Measurements from ENCODE around the gene SLC25A45.
"Not testable (repeated sequence)": the region's sequence is repeated elsewhere in the genome, so short reads cannot be mapped to it uniquely, and the experiment has no call there.

SLC25A45 gene

GRCh38 chr11:65413077-65413664 lies 30.7 kb upstream of the SLC25A45 start:
- H3K36me3 ChIP-seq (ENCODE audit: control insufficient read depth in 1 of 2, insufficient read depth in 2 of 2, low read length in 2 of 2), result peaks cover 17 to 42% of the 10 kb centered on the region in 2 donors
- H3K4me3 ChIP-seq (ENCODE audit: low read depth in 1 of 2, low read length in 2 of 2); H3K27me3 ChIP-seq (ENCODE audit: low read depth, low read length); H3K9me3 ChIP-seq (ENCODE audit: control insufficient read depth in 1 of 2, low read length in 2 of 2); H3K27ac ChIP-seq (ENCODE audit: low read length): not testable (repeated sequence)
- peaks cover 22 to 23% of the 10 kb centered on the region in 2 donors for H3K4me1 ChIP-seq (ENCODE audit: control insufficient read depth in 1 of 2, insufficient read depth in 2 of 2, low read length in 2 of 2)

- Histone ChIP-seq H3K27ac (ENCODE audit: low read length) (no peak overlapping the region), H3K4me3 (ENCODE audit: low read depth in 1 of 2, low read length in 2 of 2) (no peak overlapping the region), H3K27me3 (ENCODE audit: low read depth, low read length) (no peaks in the 10 kb centered on the region), H3K4me1 (ENCODE audit: control insufficient read depth in 1 of 2, insufficient read depth in 2 of 2, low read length in 2 of 2) (peaks cover 16 to 18% of the 10 kb centered on the region in 2 donors), H3K36me3 (ENCODE audit: control insufficient read depth in 1 of 2, insufficient read depth in 2 of 2, low read length in 2 of 2) (peaks cover 17 to 46% of the 10 kb centered on the region in 2 donors), H3K9me3 (ENCODE audit: control insufficient read depth in 1 of 2, low read length in 2 of 2) (no peaks in the 10 kb centered on the region)
These were observed 30.0 kb upstream of the SLC25A45 start for GRCh38 chr11:65412271-65413076.

- H3K27ac ChIP-seq (ENCODE audit: low read length), result no peak overlapping the region
- no peaks in the 10 kb centered on the region for H3K9me3 ChIP-seq (ENCODE audit: control insufficient read depth in 1 of 2, low read length in 2 of 2)
- H3K27me3 ChIP-seq (ENCODE audit: low read depth, low read length), result no peaks in the 10 kb centered on the region
- H3K36me3 ChIP-seq (ENCODE audit: control insufficient read depth in 1 of 2, insufficient read depth in 2 of 2, low read length in 2 of 2), result peaks cover 17 to 46% of the 10 kb centered on the region in 2 donors
- H3K4me1 ChIP-seq (ENCODE audit: control insufficient read depth in 1 of 2, insufficient read depth in 2 of 2, low read length in 2 of 2), result peaks cover 8 to 11% of the 10 kb centered on the region in 2 donors
- no peak overlapping the region for H3K4me3 ChIP-seq (ENCODE audit: low read depth in 1 of 2, low read length in 2 of 2)
These were observed 29.2 kb upstream of the SLC25A45 start for GRCh38 chr11:65411681-65412070.

- Histone ChIP-seq H3K27me3 (ENCODE audit: low read depth, low read length) (no peaks in the 10 kb centered on the region), H3K9me3 (ENCODE audit: control insufficient read depth in 1 of 2, low read length in 2 of 2) (no peaks in the 10 kb centered on the region), H3K27ac (ENCODE audit: low read length) (no peak overlapping the region), H3K36me3 (ENCODE audit: control insufficient read depth in 1 of 2, insufficient read depth in 2 of 2, low read length in 2 of 2) (peaks cover 17 to 46% of the 10 kb centered on the region in 2 donors), H3K4me3 (ENCODE audit: low read depth in 1 of 2, low read length in 2 of 2) (no peak overlapping the region), H3K4me1 (ENCODE audit: control insufficient read depth in 1 of 2, insufficient read depth in 2 of 2, low read length in 2 of 2) (peaks cover 4 to 5% of the 10 kb centered on the region in 2 donors)
These were observed 28.7 kb upstream of the SLC25A45 start for GRCh38 chr11:65410936-65411680.

- H3K27me3 ChIP-seq (ENCODE audit: low read depth, low read length), result no peaks in the 10 kb centered on the region
- peaks cover 7 to 48% of the 10 kb centered on the region in 2 donors for H3K36me3 ChIP-seq (ENCODE audit: control insufficient read depth in 1 of 2, insufficient read depth in 2 of 2, low read length in 2 of 2)
- peaks cover 0 to 6% of the 10 kb centered on the region in 2 donors for H3K4me1 ChIP-seq (ENCODE audit: control insufficient read depth in 1 of 2, insufficient read depth in 2 of 2, low read length in 2 of 2)
- H3K27ac ChIP-seq (ENCODE audit: low read length), result no peak overlapping the region
- no peak overlapping the region for H3K4me3 ChIP-seq (ENCODE audit: low read depth in 1 of 2, low read length in 2 of 2)
- H3K9me3 ChIP-seq (ENCODE audit: control insufficient read depth in 1 of 2, low read length in 2 of 2), result no peaks in the 10 kb centered on the region
These were observed 22.3 kb upstream of the SLC25A45 start for GRCh38 chr11:65404638-65405339.

- Histone ChIP-seq H3K36me3 (ENCODE audit: control insufficient read depth in 1 of 2, insufficient read depth in 2 of 2, low read length in 2 of 2) (peaks cover 7 to 48% of the 10 kb centered on the region in 2 donors), H3K27ac (ENCODE audit: low read length) (no peak overlapping the region), H3K4me1 (ENCODE audit: control insufficient read depth in 1 of 2, insufficient read depth in 2 of 2, low read length in 2 of 2) (peaks cover 0 to 6% of the 10 kb centered on the region in 2 donors), H3K27me3 (ENCODE audit: low read depth, low read length) (no peaks in the 10 kb centered on the region), H3K4me3 (ENCODE audit: low read depth in 1 of 2, low read length in 2 of 2) (no peak overlapping the region), H3K9me3 (ENCODE audit: control insufficient read depth in 1 of 2, low read length in 2 of 2) (no peaks in the 10 kb centered on the region)
These were observed 21.8 kb upstream of the SLC25A45 start for GRCh38 chr11:65404210-65404609.

- Histone ChIP-seq H3K4me1 (ENCODE audit: control insufficient read depth in 1 of 2, insufficient read depth in 2 of 2, low read length in 2 of 2) (peaks cover 0 to 6% of the 10 kb centered on the region in 2 donors), H3K27ac (ENCODE audit: low read length) (no peak overlapping the region), H3K9me3 (ENCODE audit: control insufficient read depth in 1 of 2, low read length in 2 of 2) (no peaks in the 10 kb centered on the region), H3K36me3 (ENCODE audit: control insufficient read depth in 1 of 2, insufficient read depth in 2 of 2, low read length in 2 of 2) (peaks cover 4 to 45% of the 10 kb centered on the region in 2 donors), H3K4me3 (ENCODE audit: low read depth in 1 of 2, low read length in 2 of 2) (no peak overlapping the region), H3K27me3 (ENCODE audit: low read depth, low read length) (no peaks in the 10 kb centered on the region)
These were observed 21.2 kb upstream of the SLC25A45 start for GRCh38 chr11:65403607-65404121.

- no peak overlapping the region for H3K4me3 ChIP-seq (ENCODE audit: low read depth in 1 of 2, low read length in 2 of 2)
- no peak overlapping the region for H3K27ac ChIP-seq (ENCODE audit: low read length)
- peaks cover 0 to 6% of the 10 kb centered on the region in 2 donors for H3K4me1 ChIP-seq (ENCODE audit: control insufficient read depth in 1 of 2, insufficient read depth in 2 of 2, low read length in 2 of 2)
- no peaks in the 10 kb centered on the region for H3K27me3 ChIP-seq (ENCODE audit: low read depth, low read length)
- peaks cover 3 to 45% of the 10 kb centered on the region in 2 donors for H3K36me3 ChIP-seq (ENCODE audit: control insufficient read depth in 1 of 2, insufficient read depth in 2 of 2, low read length in 2 of 2)
- H3K9me3 ChIP-seq (ENCODE audit: control insufficient read depth in 1 of 2, low read length in 2 of 2), result no peaks in the 10 kb centered on the region
These were observed 20.3 kb upstream of the SLC25A45 start for GRCh38 chr11:65402790-65403189.

- H3K27ac ChIP-seq (ENCODE audit: low read length), result no peak overlapping the region
- no peaks in the 10 kb centered on the region for H3K9me3 ChIP-seq (ENCODE audit: control insufficient read depth in 1 of 2, low read length in 2 of 2)
- peaks cover 0 to 6% of the 10 kb centered on the region in 2 donors for H3K4me1 ChIP-seq (ENCODE audit: control insufficient read depth in 1 of 2, insufficient read depth in 2 of 2, low read length in 2 of 2)
- no peak overlapping the region for H3K4me3 ChIP-seq (ENCODE audit: low read depth in 1 of 2, low read length in 2 of 2)
- no peaks in the 10 kb centered on the region for H3K27me3 ChIP-seq (ENCODE audit: low read depth, low read length)
- peaks cover 7 to 54% of the 10 kb centered on the region in 2 donors for H3K36me3 ChIP-seq (ENCODE audit: control insufficient read depth in 1 of 2, insufficient read depth in 2 of 2, low read length in 2 of 2)
These were observed 19.4 kb upstream of the SLC25A45 start for GRCh38 chr11:65401803-65402248.

- H3K9me3 ChIP-seq (ENCODE audit: control insufficient read depth in 1 of 2, low read length in 2 of 2), result no peaks in the 10 kb centered on the region
- H3K36me3 ChIP-seq (ENCODE audit: control insufficient read depth in 1 of 2, insufficient read depth in 2 of 2, low read length in 2 of 2), result peaks cover 7 to 60% of the 10 kb centered on the region in 2 donors
- H3K4me3 ChIP-seq (ENCODE audit: low read depth in 1 of 2, low read length in 2 of 2), result no peak overlapping the region
- H3K27ac ChIP-seq (ENCODE audit: low read length), result no peak overlapping the region
- H3K27me3 ChIP-seq (ENCODE audit: low read depth, low read length), result no peaks in the 10 kb centered on the region
- H3K4me1 ChIP-seq (ENCODE audit: control insufficient read depth in 1 of 2, insufficient read depth in 2 of 2, low read length in 2 of 2), result peaks cover 0 to 6% of the 10 kb centered on the region in 2 donors
These were observed 18.8 kb upstream of the SLC25A45 start for GRCh38 chr11:65401073-65401802.

Measured in muscle layer of duodenum (tissue), 2 donors.